Mesodermal cell (in vitro differentiated cells): ENCODE data around the gene GPBP1.
"Not testable (repeated sequence)": the region's sequence is repeated elsewhere in the genome, so short reads cannot be mapped to it uniquely, and the experiment has no call there.

Experiments
- H3K27ac ChIP-seq: 2 replicates; pipeline ENCODE4 v1.7.0; 2013; ENCODE audit warnings: mild to moderate bottlenecking, low read depth, low read length, moderate library complexity; ENCODE audit not compliant: severe bottlenecking
- H3K36me3 ChIP-seq: 2 replicates; pipeline ENCODE4 v1.7.1; 2013; ENCODE audit warnings: mild to moderate bottlenecking, low read length, moderate library complexity; ENCODE audit not compliant: control insufficient read depth, insufficient read depth
- H3K4me1 ChIP-seq: one replicate; pipeline ENCODE4 v1.7.1; 2013; ENCODE audit warnings: mild to moderate bottlenecking, low read length; ENCODE audit not compliant: insufficient read depth, control insufficient read depth, poor library complexity, severe bottlenecking
- H3K4me3 ChIP-seq: 2 replicates; pipeline ENCODE4 v1.7.0; 2013; ENCODE audit warnings: low read length, control low read depth, mild to moderate bottlenecking; ENCODE audit not compliant: insufficient read depth, poor library complexity, severe bottlenecking; ENCODE audit errors: extremely low read depth
- H3K9me3 ChIP-seq: 2 replicates; pipeline ENCODE4 v1.7.1; 2013; ENCODE audit warnings: mild to moderate bottlenecking, low read length, moderate library complexity; ENCODE audit not compliant: control insufficient read depth
- WGBS, 2 experiments: methylation state at CpG; one replicate each; pipeline ENCODE4 v1.1.5; 2013; ENCODE audit warnings: missing lambda C conversion rate in 2 of 2; ENCODE audit not compliant: insufficient coverage in 2 of 2; 5-methylcytosine and 5-hydroxymethylcytosine counted together

The GPBP1 gene

GRCh38 chr5:57165171-57165570 lies 8.7 kb upstream of the GPBP1 start:
- not testable (repeated sequence) for H3K9me3 ChIP-seq, H3K4me1 ChIP-seq, H3K27ac ChIP-seq, H3K36me3 ChIP-seq, H3K4me3 ChIP-seq
- WGBS, 2 experiments = 87 to 94% methylated on average over 2 of the region's 3 CpGs

- H3K4me3 ChIP-seq = no peak overlapping the region
- WGBS, 2 experiments = 100% methylated on average over 1 of the region's 2 CpGs
- no peaks in the 10 kb centered on the region for H3K9me3 ChIP-seq
- H3K27ac ChIP-seq = no peak overlapping the region
- no peaks in the 10 kb centered on the region for H3K4me1 ChIP-seq
- no peaks in the 10 kb centered on the region for H3K36me3 ChIP-seq
These were observed 7.6 kb upstream of the GPBP1 start for GRCh38 chr5:57166276-57166675.

DNA sequence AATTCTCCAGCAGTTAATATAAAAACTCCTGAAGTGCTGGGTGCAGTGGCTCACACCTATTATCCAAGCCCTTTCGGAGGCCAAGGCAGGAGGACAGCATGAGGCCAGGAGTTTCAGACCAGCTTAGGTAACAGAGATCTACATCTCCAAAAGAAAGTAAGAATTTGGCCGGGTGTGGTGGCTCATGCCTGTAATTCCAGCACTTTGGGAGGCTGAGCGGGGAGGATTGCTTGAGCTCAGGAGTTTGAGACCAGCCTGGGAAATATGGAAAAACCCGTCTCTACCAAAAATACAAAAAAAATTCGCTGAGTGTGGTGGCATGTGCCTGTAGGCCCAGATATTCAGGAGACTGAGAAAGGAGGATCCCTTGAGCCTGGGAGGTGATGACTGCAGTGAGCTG lies 6.7 kb upstream of the GPBP1 start:
- 93 to 95% methylated on average over 2 to 3 of the region's 5 CpGs for WGBS, 2 experiments

GRCh38 chr5:57170116-57170515 lies 3.7 kb upstream of the GPBP1 start:
- H3K27ac ChIP-seq, H3K9me3 ChIP-seq, H3K4me1 ChIP-seq, H3K36me3 ChIP-seq, H3K4me3 ChIP-seq: not testable (repeated sequence)
- WGBS, 2 experiments = 89 to 90% methylated on average over 9 to 12 of the region's 13 CpGs

More for the DNA sequence above, 6.7 kb upstream of the GPBP1 start:
- no peaks in the 10 kb centered on the region for H3K9me3 ChIP-seq
- H3K36me3 ChIP-seq = no peaks in the 10 kb centered on the region
- no peak overlapping the region for H3K27ac ChIP-seq
- H3K4me3 ChIP-seq = no peak overlapping the region
- no peaks in the 10 kb centered on the region for H3K4me1 ChIP-seq

DNA sequence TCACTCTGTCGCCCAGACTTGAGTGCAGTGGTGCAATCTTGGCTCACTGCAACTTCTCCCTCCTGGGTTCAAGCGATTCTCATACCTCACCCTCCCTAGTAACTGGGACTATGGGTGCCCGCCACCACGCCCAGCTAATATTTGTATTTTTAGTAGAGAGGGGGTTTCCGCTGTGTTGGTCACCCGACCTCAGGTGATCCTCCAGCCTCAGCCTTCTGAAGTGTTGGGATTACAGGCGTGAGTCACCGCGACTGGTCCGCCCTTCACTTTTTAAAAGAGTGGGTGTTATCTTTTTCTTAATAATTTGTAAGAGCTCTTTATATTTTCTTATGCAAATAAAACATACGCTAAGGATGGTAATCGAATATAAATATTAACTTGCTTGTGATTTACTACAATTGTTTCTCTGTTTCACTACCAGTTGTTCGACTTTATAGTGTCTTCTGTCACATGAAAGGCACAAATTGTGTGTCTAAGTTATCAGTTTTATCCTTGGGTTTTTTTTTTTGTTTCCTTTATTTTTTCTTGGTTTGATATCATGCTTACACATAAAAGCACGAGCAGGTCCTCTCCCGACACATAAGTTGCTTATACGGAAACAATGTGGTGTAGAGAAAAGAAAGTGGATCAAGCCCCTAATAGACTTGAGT lies 1.9 kb upstream of the GPBP1 start:
- Histone ChIP-seq H3K9me3 (no peaks in the 10 kb centered on the region), H3K27ac (no peak overlapping the region), H3K36me3 (peaks cover 6% of the 10 kb centered on the region), H3K4me1 (no peaks in the 10 kb centered on the region), H3K4me3 (peak overlapping the region; percentile 97)
- WGBS, 2 experiments = 82 to 100% methylated on average over 2 to 7 of the region's 16 CpGs

DNA sequence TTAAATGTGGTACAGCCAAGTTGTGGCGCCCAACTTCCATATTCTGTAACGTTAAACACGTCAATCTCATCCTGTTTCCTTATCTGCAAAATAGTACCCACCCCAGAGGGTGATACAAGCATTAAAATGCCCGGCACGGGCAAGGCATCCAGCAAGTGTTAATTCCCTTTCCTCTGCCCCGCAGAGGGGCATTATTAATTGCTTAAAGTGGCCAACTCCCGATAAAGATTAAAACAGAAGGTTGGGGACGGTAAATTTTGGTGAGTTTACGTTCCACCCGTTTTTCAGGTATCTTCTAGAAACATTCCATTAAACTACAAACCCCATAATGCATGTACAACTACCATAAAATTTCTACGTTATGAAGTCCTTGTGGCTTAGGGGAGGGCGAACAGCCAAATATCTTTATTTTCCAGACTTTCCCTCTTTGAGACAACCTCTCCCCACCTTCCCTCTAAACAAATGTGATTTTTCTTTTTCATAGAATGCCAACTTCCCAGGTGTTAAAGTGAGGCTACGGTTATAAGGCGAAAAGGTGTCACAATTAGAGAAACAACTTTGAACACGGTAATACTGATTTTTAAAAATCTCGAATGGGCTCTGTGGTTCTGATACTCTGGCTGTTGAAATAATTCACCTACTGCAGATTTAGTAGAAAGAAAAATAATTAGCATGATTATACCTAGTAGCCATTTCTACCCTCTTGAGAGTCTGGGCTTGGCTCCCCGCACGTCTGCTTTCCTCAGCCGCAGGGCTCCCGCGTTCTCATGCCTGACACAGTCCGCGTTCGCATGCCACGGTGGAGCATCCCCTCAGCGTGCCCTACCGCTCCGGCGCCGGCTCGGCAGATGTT lies 1.2 kb upstream of the GPBP1 start:
- Histone ChIP-seq H3K27ac (peak overlapping the region; percentile 99), H3K4me3 (peak overlapping the region; percentile 97), H3K4me1 (peaks cover under 1% of the 10 kb centered on the region), H3K9me3 (no peaks in the 10 kb centered on the region), H3K36me3 (peaks cover 12% of the 10 kb centered on the region)
- WGBS, 2 experiments = 2% methylated on average over 21 of the region's 31 CpGs

DNA sequence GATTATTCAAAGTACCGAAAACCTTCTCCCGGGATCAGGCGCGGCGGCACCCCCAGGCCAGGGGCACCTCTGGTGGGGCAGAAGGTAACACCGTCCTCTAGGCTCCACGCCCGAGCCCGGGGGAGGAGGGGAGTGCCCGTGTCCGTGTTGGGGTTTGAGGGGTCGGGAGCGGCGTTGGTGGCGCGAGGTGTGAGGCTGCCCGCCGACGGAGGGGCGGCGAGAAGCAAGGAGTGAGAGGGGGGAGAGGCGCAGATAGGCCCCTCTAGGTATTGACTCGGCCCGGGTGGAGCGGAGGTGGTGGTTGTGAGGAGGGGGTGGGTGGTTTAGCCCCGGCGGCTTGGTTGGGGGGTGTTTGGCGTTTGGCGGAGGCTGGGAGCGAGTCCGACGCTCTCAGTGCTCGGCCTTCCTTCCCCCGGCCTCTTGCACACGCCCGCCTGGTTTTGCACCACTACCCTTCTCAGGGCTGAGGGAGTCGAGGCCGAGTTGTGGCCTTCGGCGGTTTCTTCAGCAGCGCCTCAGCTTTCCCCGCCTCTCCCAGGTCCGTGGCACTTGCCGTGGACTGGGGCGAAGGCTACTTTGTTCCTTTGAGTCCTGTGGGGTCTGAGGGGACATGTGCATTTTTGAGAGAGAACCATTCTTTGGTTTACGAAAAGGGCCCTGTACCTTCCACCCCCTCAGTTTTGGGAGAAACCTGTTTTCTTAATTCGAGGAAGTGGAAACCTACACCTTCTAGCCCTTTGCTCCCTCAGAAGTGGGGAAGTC lies 450 bp downstream of the GPBP1 start:
- Histone ChIP-seq H3K4me1 (peaks cover 7% of the 10 kb centered on the region), H3K4me3 (peak overlapping the region; percentile 97), H3K36me3 (peaks cover 22% of the 10 kb centered on the region), H3K27ac (peak overlapping the region; percentile 99), H3K9me3 (no peaks in the 10 kb centered on the region)
- 0% methylated on average over 31 to 36 of the region's 47 CpGs for WGBS, 2 experiments

DNA sequence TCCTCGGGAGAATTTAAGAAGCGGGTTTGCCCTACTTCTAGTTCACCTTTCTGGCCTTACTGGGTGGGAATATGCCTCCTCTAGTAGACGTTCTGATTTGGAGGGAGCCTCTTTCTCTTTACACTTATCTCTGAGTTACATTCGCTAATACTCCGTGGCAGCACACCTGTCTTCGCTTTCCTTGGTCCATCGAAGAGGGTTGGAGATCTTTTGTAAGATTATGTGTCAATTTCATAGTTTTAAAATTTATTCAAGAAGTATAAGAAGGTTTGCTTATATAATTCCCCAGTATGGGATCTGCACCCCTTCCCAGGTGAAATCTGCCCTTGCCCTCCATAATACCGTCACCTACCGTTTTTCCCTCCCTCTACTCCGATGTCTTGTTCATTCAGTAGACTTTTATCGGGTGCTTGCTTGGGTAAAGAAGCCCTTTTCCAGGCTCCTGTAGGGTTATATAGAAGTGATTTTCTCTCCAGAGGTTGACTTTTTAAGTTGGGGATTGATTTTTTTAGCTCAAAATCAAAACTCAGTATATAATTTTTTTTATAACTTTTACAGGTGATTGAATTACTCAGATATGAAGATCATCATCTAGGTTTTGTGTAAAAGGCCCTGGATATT lies 1.1 kb downstream of the GPBP1 start:
- Histone ChIP-seq H3K27ac (peak overlapping the region; percentile 99), H3K36me3 (peaks cover 29% of the 10 kb centered on the region), H3K4me1 (peaks cover 7% of the 10 kb centered on the region), H3K9me3 (no peaks in the 10 kb centered on the region), H3K4me3 (peak overlapping the region; percentile 97)
- no CpG with 5 or more reads among the region's 11 CpGs for WGBS, 2 experiments

GRCh38 chr5:57175551-57176309 lies 1.9 kb downstream of the GPBP1 start:
- WGBS, 2 experiments = 15 to 30% methylated on average over 3 of the region's 11 CpGs
- Histone ChIP-seq H3K4me3 (peak overlapping the region; percentile 97), H3K4me1 (peaks cover 7% of the 10 kb centered on the region), H3K36me3 (peaks cover 34% of the 10 kb centered on the region), H3K9me3 (no peaks in the 10 kb centered on the region), H3K27ac (peak overlapping the region; percentile 2)

GRCh38 chr5:57176350-57176857 lies 2.5 kb downstream of the GPBP1 start:
- H3K27ac ChIP-seq = no peak overlapping the region
- peak overlapping the region; percentile 97 for H3K4me3 ChIP-seq
- peaks cover 41% of the 10 kb centered on the region for H3K36me3 ChIP-seq
- 14 to 33% methylated on average over 1 to 2 of the region's 7 CpGs for WGBS, 2 experiments
- H3K9me3 ChIP-seq = no peaks in the 10 kb centered on the region
- peaks cover 7% of the 10 kb centered on the region for H3K4me1 ChIP-seq
